HG03095 (cell line): ENCODE measurements around the gene SLC39A3.

Experiments
- ATAC-seq: cut with Tn5 transposase; IDR thresholded peaks from one replicate; pipeline ENCODE4 v1.9.1; 2021; ENCODE audit warnings: moderate library complexity; ENCODE audit not compliant: unreplicated experiment

SLC39A3 gene

DNA sequence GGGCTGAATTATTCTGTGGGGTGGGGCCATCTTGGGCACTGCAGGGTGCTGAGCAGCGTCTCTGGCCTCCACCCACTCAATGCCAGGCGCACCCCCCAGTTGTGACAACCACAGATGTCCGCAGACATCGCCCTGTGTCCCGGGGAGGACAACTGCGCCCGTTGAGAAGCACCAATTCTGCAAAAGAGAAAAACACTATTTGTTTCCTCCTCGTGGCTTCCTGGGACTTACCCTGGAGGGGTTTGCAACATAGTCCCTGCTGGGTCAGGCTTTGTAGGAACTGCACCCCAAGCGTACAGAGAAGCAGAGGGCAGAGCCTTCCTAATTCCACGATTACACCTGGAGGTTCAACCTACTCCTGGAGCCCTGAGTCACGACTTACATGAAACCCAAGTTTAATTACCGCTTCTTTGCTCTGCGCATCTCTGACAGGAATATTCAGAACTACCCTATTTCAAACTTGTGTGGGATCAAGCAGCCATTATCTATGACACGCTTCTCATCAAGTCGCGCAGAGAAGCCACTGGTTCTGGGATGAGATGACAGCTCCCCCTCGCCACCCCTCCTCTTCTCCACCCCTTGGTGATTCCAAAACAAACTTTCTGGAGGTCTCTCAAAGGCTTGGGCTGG lies 11.1 kb upstream of the SLC39A3 start:
- no peak for ATAC-seq

DNA sequence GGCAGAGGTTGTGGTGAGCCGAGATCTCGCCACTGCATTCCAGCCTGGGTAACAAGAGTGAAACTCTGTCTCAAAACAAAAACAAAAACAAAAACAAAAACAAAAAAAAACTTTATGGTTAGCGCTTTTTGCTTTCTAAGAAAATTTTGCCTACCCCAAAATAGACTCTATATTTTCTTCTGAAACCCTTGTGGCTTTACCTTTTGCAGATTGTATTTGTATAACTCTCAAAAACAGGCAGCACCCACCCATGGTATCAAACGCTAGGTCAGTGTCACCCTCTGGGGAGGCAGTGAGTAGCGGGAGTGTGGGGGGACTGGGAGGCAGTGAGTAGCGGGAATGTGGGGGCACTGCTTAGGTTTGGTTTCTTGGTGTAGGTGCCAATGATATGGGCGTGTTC lies 7.5 kb upstream of the SLC39A3 start:
- no peak for ATAC-seq

DNA sequence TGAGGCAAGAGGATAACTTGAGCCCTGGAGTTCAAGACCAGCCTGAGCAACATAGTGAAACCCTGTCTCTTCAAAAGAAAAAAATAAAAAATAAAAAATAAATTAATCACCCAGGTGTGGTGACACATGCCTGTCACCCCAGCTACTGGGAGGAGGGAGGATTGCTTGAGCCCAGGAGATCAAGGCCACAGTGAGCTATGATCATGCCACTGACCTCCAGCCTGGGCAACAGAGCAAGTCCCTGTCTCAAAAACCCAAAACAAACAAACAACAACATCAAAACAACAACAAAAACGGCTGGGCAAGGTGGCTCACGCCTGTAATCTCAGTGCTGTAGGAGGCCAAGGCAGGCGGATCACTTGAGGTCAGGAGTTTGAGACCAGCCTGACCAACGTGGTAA lies 4.3 kb upstream of the SLC39A3 start:
- no peak for ATAC-seq

DNA sequence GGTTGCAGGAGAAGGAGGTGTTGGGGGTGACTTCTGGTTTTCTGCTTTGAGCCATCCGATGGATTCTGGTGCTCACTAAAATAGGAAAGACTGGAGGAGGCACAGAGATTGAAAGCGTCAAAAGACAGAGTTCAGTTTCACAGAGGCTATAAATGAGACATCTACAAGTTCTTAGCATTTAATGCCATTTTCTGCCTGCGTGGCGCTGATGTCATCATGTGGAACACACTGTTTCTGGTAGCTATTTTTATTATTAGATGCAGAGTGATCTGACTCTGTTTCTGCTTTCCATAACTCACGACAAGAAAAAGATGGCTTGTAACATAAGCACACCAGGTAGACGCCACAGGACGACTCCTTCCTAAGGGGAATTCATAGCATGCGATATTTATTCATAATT lies 3.3 kb upstream of the SLC39A3 start:
- ATAC-seq: no peak

DNA sequence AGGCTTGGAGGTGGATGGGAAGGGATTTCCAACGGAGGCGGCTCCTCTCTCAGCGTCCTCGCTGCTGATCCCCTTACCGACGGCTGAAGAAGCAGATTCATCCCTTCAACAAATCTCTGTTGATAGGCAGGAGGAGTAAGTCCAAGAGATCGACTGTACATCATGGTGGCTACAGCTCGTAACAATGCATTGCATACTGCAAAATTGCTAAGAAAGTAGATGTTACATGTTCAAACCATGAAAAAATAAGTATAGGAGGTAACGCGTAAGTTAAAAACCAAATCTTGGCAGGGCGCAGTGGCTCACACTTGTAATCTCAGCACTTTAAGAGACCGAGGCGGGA lies 468 bp upstream of the SLC39A3 start:
- ATAC-seq: no peak

DNA sequence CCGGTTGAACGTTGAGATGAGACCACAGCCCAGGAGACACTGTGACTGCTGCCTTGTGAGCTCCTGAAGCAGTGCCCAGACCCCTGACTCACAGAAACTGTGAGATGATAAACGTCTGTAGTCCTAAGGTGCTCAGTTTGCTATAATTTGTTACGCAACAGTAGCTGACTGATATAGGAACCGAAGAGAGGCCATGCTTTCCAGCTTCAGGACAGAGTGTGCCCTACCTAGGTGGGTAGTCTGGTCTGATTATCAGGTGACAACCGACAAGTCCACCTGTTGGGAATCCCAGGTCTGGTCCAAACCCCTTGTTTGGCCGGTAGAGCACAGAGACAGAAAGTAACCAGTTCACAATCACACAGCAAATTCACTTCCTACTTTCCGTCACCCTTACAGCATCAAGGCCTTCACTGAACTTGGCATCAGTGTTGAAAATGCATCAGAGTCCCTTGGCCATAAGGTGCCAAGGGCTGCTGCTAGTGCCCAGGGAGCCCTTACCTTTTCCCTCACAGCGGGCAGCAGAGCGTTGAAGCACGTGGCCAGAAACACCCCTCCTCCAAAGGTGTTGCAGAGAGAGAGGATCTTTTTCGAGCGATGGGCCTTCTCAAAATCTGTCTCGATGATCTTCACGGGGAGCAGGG lies 3.1 kb downstream of the SLC39A3 start:
- ATAC-seq: no peak

DNA sequence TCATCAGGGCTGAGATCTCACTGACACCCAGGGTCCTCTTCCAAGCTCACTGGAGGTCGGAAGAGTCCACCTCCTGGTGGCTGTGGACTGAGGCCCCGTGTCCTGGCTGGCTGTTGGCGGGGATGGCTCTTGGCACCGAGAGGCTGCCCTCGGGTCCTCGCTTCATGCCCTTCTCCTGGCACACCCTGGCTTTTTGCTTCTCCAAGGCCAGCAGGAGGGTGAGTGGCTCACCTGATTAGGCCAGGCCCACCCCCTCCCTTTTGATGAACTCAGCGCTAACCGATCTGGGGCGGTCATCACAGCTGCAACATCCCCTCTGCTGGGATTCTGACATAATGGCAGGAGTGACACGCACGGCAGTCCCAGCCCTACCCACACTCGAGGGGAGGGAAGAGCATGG lies 4.4 kb downstream of the SLC39A3 start:
- ATAC-seq: no peak

DNA sequence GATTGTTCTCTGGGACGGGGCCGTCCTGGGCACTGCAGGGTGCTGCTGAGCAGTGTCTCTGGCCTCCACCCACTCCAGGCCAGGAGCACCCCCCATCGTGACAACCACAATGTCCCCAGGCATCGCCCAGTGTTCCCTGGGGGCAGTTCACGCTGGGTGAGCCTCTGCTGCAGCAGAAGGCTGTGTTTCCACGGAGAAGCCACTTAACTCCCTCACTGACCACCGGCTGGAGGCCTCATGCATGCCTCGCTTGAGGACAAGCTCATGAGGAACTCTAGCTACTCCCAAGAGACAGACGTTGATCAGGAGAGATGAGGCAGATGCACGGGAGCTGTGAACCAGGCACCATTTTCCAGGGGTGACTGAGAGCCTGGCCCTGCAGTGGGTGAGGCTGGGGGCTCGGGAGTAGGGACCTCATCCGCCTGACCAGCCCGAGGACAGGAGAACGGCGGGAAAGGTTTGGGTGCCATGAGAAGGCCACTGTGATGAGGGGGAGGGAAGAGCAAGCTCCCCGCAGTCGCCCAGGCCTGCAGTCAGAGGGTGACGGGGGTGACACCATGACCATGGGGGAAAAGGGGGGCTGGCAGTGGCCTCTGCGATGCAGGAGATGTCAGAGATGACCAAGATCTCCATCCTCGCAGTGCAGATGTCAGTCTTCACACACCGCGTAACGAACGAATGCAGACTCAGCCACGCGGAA lies 5.1 kb downstream of the SLC39A3 start:
- no peak for ATAC-seq

DNA sequence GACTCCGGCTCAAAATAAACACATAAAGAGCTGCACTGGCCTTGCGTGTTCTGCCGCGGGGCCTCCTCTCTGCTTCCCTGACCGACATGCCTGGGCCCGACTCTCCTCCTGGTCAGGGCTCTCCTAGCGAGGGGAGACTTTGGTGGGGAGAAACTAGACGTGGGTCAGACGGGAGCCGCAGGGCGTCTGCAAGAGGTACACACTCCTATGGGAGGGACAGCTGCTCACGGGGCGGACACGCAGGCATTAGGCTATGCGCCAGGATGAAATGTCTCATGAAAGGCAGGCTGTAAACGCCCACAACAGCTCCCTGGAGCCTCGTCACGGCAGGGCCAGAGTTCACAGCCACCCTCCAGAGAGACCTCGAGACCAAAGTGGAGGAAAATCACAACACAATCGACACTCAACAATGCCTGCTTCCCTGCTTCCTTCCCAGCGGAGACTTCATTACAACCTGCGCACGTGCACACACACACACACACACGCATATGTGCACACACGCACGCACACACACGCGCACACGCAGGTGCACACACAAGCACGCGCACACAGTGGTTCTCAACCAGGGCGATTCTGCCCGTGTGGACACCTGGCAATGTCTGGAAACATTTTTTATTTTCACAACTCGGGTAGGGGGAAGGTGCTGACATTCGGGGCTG lies 5.8 kb downstream of the SLC39A3 start:
- ATAC-seq: no peak

DNA sequence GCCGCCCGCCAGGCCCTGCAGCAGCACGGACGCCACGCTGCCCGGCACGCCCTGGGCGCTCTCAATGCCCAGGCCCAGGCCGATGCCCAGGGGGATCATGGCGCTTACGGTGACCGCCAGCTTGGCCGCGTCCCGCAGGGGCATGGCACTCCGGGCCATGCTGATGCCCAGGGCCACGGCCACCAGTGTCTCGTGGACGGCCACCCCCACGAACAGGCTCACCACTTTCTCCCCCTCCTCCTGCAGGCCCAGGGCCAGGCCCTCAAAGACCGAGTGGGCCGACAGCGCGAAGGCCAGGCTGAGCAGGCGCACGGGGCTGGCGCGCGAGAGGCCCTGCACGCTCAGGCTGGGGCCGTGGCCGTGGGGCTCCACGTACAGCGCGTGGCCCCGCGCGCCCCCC lies 6.9 kb downstream of the SLC39A3 start:
- no peak for ATAC-seq

DNA sequence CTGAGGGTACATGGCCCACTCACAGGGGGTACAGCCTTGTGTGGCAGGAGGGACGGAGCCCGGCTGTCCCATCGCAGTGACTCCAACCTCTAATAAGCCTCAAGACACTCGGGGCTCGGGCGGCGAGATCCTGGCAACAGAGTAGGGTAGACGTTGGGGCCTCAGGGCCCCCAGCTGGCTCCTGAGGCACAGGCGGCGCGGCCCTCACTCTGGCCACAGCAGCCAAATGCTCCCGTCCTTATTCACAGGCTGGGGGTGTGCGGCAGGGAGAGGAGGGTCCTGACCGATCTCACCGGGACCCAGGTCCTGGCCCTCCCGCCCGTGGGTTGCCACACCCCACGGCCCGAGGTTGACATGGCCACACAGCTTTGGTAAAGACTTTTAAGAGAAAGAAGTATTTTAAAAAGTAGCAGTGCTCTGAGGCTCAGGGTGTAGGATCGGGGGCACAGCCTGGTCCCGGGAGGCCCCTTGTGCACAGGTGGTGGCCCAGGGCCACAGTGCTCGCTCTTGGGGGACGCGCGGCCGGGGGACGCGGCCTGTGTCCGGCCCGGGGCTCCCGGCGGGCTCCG lies 7.6 kb downstream of the SLC39A3 start:
- ATAC-seq: no peak

DNA sequence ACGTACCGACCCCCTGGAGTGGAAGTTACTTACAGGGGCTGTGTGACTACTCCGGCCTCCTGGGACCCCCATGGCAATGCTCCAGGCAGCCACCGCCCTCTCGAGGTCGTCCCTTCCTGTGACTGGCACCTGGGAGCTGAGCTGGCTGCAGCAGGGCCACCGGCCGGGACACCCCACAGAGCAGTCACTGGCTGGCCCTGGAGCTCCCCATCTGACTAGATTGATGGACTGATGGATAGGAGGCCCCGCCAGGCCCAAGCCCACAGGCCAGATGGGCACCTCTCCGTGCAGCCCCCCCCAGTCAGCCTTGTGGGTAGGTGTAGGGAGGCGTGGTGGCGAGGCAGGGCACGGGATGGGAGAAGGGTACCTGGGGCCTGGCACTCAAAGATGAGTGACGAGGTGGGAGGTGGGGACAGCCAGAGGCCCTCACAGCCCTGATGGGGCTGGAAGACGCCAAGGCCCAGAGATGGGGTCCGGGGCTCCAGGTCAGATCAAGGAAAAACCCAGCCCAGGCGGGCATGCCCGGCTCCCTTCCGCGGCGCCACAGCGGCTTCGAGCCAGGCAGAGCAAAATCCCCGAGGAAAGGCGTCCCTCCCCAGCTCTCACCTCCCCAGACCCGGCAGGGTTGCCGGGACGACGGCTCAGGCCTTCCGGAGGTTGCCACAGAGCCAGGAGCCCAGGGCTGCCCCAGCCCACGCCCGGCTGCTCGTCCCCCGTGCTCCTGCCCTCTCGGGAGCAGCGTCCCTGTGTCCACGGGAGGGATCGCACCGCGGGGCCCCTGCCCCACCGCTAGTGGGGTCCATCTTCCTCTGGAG lies 8.4 kb downstream of the SLC39A3 start:
- no peak for ATAC-seq

DNA sequence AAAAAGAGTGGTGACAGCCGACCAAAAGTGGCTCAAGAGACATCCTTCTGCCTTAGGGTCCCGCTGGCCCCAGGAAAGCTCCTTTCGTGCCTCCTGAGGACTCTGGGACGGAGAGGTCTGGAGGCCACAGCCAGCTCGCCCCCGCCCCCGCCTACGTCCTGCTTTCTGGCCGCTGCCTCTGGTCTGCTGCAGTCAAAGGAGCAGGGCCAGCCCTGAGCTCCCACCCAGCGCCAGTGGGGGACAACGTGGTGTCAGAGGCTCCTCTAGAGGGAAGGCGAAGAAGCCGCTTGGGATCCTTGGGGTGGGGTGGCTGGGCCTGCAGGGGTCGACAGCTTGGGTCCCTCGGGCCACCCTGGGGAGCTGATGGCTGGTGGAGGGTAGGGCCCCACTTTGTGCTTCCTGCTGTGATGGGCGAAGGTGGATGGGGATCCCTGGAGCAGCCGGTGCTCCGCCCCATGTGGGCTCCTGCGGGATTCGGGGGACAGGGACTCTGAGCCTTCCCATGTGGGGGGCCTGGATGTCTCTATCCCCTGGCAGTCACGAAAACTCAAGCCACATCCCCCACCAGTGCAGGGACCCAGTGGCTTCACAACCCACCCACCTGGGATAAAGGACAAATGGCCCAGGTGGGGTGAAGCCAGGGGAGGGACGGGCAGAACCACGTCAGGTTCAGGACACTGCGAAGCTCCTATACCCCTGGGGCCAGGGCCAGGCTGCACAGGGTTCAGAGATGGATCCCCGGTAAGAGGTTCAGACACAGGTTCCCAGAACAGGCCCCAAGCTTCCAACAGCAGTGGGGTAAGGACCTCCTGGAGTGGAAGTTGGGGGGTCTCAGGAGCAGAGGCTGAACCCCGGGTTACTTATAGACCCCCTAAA lies 9.6 kb downstream of the SLC39A3 start:
- ATAC-seq: no peak

DNA sequence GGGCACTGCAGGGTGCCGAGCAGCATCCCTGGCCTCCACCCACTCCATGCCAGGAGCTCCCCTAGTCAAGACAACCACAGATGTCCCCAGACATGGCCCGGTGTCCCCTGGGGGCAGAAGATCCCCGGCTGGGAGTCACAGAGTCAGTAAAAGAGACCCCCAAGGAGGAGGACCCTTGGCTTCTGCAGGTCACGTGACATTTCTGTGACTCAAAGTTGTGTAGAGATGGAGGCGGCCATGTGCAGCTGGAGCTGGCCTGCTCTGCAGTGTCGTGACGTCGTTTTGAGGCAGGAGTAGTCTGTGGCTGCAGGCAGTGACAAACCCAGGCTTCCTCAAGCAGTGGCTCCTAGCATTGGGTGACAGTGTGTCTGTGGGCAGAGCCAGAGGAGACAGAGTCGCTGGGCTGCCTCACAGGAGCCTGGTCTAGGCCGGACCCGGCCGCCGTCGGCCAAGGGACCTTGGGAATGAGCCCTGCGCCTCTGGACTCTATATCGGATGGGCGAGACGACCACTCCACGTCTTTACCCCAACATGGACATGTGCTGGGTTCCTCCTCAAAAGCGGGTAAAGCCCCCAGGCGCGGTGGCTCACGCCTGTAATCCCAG lies 10.9 kb downstream of the SLC39A3 start:
- no peak for ATAC-seq

DNA sequence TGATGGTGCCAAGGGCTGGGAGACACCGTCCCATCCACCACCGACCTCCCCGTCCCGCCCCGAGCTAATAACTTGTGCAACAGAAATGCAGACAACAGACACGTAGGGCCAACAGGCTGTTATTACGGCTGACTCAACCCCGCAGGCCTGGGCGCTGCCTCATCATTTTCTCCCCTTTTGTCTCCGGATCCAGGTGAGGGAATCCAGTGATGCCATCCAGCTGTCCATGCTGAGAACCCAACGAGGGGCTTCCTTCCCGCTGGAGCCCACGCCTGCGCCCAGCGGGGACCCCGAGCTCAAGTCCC lies 12.2 kb downstream of the SLC39A3 start:
- ATAC-seq: no peak

DNA sequence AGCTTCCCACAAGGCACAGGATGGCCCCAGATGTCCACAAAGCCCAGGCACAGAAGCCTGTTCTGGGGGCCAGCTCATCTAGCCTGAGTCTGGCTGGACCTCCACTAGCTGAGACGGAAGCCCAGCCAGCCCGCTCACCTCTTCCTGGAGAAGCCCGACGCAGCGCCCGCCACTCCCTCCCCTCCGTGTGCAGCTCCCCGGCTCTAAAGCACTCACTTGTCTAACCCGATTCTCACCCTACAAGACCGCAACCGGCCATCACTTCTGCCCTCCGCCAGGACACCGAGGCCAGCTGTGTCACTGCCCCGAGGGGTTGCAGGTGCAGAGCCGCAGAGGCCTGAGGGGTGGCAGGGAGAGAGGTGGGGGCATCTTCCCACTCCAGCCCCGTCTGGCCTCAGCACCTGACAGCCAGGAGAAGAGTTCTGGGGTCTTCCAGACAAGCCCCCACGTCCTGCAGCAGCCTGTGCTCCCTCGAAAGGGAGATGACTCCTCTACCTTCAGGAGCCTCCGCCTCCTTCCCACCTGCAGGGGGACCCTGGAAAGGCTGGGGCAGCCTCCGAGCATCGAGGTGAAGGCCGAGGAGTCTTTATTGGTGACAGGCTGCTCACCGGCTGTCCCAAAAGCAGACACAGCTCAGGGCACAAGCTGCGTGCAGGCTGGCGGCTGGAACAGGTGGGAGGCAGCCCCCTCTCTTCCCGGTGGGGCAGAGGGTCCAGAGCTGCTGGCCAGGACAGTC lies 12.7 kb downstream of the SLC39A3 start:
- ATAC-seq: no peak

DNA sequence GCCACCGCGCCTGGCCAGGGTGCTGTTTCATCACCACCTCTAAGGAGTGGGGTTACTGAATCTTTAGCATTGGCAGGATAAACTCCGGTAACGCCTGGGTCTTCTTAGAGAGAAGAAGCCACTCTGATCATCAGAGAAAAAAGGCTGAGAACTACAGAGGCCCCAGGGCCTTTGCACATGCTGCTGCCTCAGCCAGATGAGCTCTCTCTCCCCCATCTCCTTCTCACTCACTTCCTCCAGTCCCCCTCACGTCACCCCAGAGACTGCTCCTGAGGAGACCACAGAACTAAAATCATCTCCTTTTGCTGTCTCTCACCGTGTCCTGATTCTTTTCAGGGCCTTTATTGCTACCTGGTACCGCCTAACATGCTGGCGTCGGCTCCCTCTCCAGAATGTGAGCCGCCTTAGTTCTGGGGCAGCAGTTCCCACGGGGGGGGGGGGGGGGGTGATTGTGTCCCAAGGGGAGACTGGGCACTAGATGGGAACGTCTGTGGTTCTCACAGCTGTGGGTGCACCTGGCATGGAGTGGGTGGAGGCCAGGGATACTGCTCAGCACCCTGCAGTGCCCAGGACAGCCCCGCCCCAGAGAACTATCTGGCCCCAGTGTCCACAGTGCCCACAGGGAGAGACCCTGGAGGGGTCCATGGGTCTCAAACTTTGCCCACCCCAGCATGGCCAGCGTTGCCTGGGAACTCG lies 13.5 kb downstream of the SLC39A3 start:
- no peak for ATAC-seq

DNA sequence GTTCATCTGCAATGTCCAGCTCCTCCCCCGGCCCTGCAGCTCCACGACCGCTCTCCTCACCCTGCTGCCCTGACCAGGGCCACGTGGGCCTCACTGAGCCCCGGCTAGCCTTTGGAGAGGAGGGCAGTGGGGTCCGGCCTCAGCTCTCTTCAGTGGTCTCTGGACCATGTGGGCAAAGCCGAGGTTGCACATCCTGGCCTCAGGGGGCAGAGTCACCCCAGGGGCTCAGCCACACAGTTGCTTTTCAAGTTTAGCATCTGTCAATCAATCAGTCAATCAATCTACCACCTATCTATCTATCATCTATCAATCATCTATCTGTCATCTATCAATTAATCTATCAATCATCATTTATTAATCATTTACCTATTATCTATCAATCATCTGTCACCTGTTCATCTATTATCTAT lies 15.7 kb downstream of the SLC39A3 start:
- no peak for ATAC-seq
